ENCODE results near the gene IFFO2.

Gene IFFO2

GRCh38 chr1:18861082-18861481, 95.4 kb downstream of the IFFO2 start:
- no peak for TF ChIP-seq GATA1 (IDR thresholded peaks at IDR 0.05; ENCODE audit: low read depth, low read length)
- no peak for TF ChIP-seq POLR2A (IDR thresholded peaks at IDR 0.05; ENCODE audit: low read length)
- no peak for DNase-seq

DNA sequence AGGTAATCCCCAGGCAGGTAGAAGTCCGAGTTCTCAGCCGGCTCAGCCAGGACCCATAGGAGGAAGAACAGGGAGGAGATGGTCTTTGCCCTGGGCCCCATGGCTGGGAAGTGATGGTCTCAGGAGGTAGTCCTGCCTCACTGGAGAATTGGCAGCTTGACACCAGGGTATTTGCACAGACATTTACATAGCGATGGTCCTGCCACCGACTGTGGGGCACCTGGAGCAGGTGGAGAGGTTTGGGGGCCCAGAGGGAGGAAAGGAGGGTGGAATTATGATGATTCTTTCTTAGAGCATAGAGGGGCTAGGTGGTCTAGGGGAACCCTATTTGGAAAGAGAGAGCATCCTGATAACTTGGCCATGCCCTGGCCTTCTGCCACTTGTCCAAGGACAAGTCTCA, 96.9 kb downstream of the IFFO2 start, which contains the start of gene TAS1R2:
TSS of gene TAS1R2 (minus strand) at position 101 of the 400 bp plus-strand sequence. CDS start at position 101, 0 bp downstream.
- no peak for TF ChIP-seq POLR2A (IDR thresholded peaks at IDR 0.05; ENCODE audit: low read length)
- DNase-seq, result no peak

DNA sequence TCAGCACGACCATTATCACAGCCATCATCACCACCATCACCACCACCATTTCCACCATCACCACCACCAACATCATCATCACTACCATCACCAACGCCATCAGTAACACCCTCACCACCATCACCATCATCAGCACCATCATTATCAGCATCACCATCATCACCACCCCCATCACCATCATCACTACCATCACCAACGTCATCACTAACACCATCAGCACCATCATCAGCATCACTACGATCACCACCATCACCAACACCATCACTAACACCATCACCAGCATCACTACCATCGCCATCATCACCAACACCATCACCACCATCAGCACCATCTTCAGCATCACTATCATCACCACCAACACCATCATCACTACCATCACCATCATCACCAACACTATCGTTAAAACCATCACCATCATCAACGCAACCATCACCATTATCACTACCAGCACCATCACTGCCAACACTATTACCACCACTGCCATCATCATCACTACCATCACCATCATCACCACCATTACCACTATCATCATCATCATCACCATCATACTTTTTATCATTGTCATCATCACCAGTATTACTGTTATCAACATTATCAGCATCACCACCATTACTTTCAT, 98.3 kb downstream of the IFFO2 start:
- TF ChIP-seq POLR2A (IDR thresholded peaks at IDR 0.05; ENCODE audit: low read length), result no peak
- no peak for TF ChIP-seq GATA1 (IDR thresholded peaks at IDR 0.05; ENCODE audit: low read depth, low read length)

DNA sequence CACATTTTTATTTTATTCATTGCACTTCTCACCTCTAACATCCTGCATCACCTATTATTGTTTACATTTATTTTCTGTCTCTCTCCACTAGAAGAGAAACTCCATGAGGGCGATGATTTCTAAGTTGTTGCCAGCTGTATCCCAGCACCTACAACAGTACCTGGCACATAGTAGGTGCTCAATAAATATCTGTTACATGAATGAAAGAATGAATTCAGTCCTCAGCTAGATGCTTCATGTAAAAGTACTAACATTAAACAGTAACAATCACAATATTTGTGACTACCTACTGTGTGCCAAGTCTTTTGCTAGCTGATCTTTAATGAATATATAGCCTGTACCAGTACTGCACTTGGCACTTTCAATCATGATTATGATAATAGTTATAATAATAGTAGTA, 100.0 kb downstream of the IFFO2 start:
- no peak for DNase-seq

More for the DNA sequence above, 98.3 kb downstream of the IFFO2 start:
- no peak for DNase-seq

DNA sequence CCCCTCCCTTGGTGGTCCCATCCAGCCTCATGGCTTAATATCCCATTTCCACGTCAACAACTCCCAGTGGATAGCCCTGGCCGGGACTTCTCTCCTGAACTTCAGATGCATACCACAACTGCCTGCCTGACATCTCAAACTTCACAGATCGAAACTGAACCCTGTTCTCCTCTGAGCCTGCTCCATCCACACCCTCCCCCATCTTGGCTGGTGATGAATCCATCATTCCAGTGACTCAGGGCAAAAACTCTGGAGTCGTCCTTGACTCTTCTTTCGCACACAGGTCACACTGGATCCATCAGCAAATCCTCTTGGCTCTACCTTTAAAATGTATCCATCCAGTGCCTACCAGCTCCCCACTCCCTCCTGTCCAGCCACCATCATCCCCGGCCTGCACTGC, 100.9 kb downstream of the IFFO2 start:
- DNase-seq, result no peak
- TF ChIP-seq POLR2A (IDR thresholded peaks at IDR 0.05; ENCODE audit: low read length) (no peak), GATA1 (IDR thresholded peaks at IDR 0.05; ENCODE audit: low read depth, low read length) (no peak)

More for the DNA sequence above, 100.0 kb downstream of the IFFO2 start:
- TF ChIP-seq GATA1 (IDR thresholded peaks at IDR 0.05; ENCODE audit: low read depth, low read length), result no peak

DNA sequence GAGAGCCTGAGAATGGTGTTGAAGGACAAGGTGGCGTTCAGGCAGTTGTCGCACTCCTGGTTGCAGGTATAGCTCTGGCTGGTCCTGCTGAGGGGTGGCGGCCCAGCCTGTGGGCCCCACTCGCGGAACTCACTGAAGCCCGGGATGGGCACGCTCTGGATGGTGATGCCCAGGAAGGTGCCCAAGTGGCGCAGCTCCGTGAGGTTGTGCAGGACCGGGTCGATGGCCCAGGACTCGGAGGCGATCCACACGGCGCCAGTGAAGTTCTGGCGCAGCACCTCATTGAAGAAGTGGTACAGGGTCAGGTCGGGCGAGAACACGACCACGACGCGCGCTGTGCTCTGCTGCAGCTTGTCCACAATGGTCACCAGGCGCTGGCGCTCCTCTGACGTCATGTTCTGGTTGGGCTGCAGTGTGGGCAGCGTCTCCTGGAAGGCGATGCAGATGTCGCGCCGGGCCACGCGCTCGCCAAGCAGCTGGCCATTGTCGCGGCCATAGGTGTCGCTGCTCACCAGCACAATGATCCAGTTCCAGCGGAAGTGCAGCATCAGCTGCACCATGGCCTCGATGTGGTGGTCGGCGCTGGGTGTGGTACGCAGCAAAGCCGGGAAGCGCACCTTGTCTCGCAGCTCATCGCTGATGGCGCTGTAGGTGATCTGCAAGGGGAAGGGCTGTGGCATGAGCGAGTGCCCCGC, 102.0 kb downstream of the IFFO2 start:
- no peak for DNase-seq
- no peak for TF ChIP-seq GATA1 (IDR thresholded peaks at IDR 0.05; ENCODE audit: low read depth, low read length)
- TF ChIP-seq POLR2A (IDR thresholded peaks at IDR 0.05; ENCODE audit: low read length), result no peak
